Heart left ventricle (tissue), 13 donors: ENCODE measurements around the gene PCDHA9.

ENCODE experiments used
- CTCF ChIP-seq, 12 donors: fragments of 200-600 bp; sonication (generic) in 4 of 12; IDR thresholded peaks; one replicate each; pipeline versions ENCODE4 v1.5.0 to v1.8.0; 2018 to 2022; ENCODE audit warnings: antibody characterized with exemption in 12 of 12, mild to moderate bottlenecking in 5 of 12
- POLR2A ChIP-seq, 2 donors: fragments of 450-650 bp; IDR thresholded peaks; one replicate each; pipeline ENCODE4 v1.6.1; 2017; ENCODE audit warnings: antibody characterized with exemption in 2 of 2, mild to moderate bottlenecking in 2 of 2, moderate library complexity in 2 of 2
- donor health status: ischemic (EF 13 %, LVEDD 7.1; RV severe dilation, severe dysfunction).
- donor health status: DM: no; HTN: yes; CAD: no.
- donor health status: DM: no; HTN: no; CAD: no.
- donor health status: ischemic (EF 25% LVEDD 6.9; RV normal size, moderate dysfunction).
- donor health status: ischemic (EF 25% LVEDD 5.7; RV mildly dilated, moderate dysfunction).
- donor health status: ischemic (EF 35%, LVEDD 5.7; RV mildly dilated, moderate dysfunction).
- donor health status: nonischemic (EF 11% LVEDD 7.7; RV severe dilation, severe dysfunction).
- donor health status: DM: yes; HTN: yes; CAD: no.
- donor health status: PGD.
- donor health status: ischemic (EF 29% LVEDD 5.4; RV normal size, mild dysfunction).
- donor health status: nonischemic (EF 23%, LVEDD 6.1; RV moderate dilation, normal function).

GRCh38 chr5:140808889-140809291 lies 39.3 kb upstream of the PCDHA9 start:
- TF ChIP-seq CTCF (IDR thresholded peaks at IDR 0.05): no peak
- no peak for TF ChIP-seq POLR2A (IDR thresholded peaks at IDR 0.05)
